Measurements from ENCODE around the gene UGT1A6. TPM values are rescaled to one million over a fixed set of nuclear protein-coding genes. Genes with fewer than 3 reads are reported as not detected.

The UGT1A6 gene
- total and polyA plus RNA-seq, 2 experiments from 2014 or later: not detected

- H3K79me2 ChIP-seq (ENCODE audit: insufficient read depth): no peaks in the 10 kb centered on the region
- in situ Hi-C loops (cut with MboI): no loop called here
These were observed 67.4 kb downstream of the UGT1A6 start, which contains the start of gene UGT1A1 for GRCh38 chr2:233760043-233760442. Gene UGT1A1 (plus strand): TSS chr2:233760270. CDS start chr2:233760288, 18 bp downstream.

DNA sequence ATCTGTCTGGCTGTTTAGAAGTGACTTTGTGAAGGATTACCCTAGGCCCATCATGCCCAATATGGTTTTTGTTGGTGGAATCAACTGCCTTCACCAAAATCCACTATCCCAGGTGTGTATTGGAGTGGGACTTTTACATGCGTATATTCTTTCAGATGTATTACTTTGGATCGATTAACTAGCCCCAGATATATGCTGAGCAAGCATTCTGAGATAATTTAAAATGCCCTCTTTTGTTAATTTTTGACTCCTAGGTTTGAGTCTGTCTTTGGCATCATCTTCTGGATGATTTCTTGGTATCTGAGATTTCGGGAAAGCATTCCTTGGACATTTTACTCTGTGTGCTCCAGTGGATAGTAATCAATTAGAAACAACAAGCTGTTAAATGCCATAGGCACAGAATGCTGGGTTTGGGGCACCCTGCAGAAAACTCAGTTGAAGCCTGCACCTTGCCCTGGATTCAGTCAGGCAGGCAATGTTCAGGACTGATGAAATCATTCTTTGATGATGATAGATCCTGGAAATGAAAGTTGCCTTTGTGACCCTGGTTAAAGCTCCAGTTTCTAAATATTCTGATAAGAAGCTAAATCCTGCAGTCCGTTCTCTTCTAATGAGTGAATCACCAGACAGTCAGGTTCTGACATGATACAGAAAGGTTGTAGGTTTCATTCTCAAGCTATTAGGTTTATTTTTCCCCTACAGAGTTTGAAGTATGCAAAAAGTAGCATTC, 68.5 kb downstream of the UGT1A6 start:
- Histone ChIP-seq H3K9ac (no peak overlapping the region), H3K36me3 (ENCODE audit: low read depth) (no peaks in the 10 kb centered on the region), H2AFZ (no peak overlapping the region), H3K4me3 (no peak overlapping the region), H3K79me2 (ENCODE audit: insufficient read depth) (no peaks in the 10 kb centered on the region), H3K9me2 (ENCODE audit: insufficient read depth) (no peaks in the 10 kb centered on the region), H3K4me1 (ENCODE audit: insufficient read depth) (peaks cover 15% of the 10 kb centered on the region), H3K27me3 (replicated peaks; ENCODE audit: insufficient read depth) (0 out of 2 replicates have a peak, but pooled peaks cover 4% of the 10 kb centered on the region), H4K20me1 (ENCODE audit: insufficient read depth) (no peaks in the 10 kb centered on the region), H3F3A (ENCODE audit: insufficient read depth) (peaks cover 12% of the 10 kb centered on the region; the same call in 1 of the 2 replicates), H3K9me3 (ENCODE audit: low read depth) (no peaks in the 10 kb centered on the region), H3K4me2 (ENCODE audit: unreplicated experiment) (no peak overlapping the region), H3K27ac (no peak overlapping the region)
- TF ChIP-seq EZH2phosphoT487 (IDR thresholded peaks at IDR 0.05; ENCODE audit: insufficient read depth, low read depth) (no peak), EZH2 (IDR thresholded peaks at IDR 0.05; ENCODE audit: insufficient read depth, poor library complexity, severe bottlenecking) (no peak)
- WGBS, 2 experiments (ENCODE audit: low coverage in 1 of 2, low lambda C conversion rate in 2 of 2, missing lambda C conversion rate in 2 of 2): 29 to 35% methylated on average over 4 of the region's 4 CpGs
- DNase-seq: no peak
- in situ Hi-C loops (cut with MboI): no loop called here

More at GRCh38 chr2:233760043-233760442, 67.4 kb downstream of the UGT1A6 start, which contains the start of gene UGT1A1:
- DNase-seq: no peak
- Histone ChIP-seq H3K4me3 (no peak within 1 kb of the TSS), H3F3A (ENCODE audit: insufficient read depth) (peaks cover 12% of the 10 kb centered on the region; the same call in 1 of the 2 replicates), H3K9me3 (ENCODE audit: low read depth) (no peaks in the 10 kb centered on the region), H3K4me2 (ENCODE audit: unreplicated experiment) (no peak within 1 kb of the TSS), H2AFZ (no peak within 1 kb of the TSS), H3K9ac (no peak within 1 kb of the TSS), H3K27me3 (replicated peaks; ENCODE audit: insufficient read depth) (0 out of 2 replicates have a peak, but pooled peaks cover 4% of the 10 kb centered on the region), H3K27ac (no peak within 1 kb of the TSS), H4K20me1 (ENCODE audit: insufficient read depth) (no peaks in the 10 kb centered on the region), H3K9me2 (ENCODE audit: insufficient read depth) (no peaks in the 10 kb centered on the region), H3K36me3 (ENCODE audit: low read depth) (no peaks in the 10 kb centered on the region), H3K4me1 (ENCODE audit: insufficient read depth) (peaks cover 15% of the 10 kb centered on the region)
- WGBS, 2 experiments (ENCODE audit: low coverage in 1 of 2, low lambda C conversion rate in 2 of 2, missing lambda C conversion rate in 2 of 2): 41 to 47% methylated on average over 6 of the region's 6 CpGs
- TF ChIP-seq EZH2phosphoT487 (IDR thresholded peaks at IDR 0.05; ENCODE audit: insufficient read depth, low read depth): no peak
- TF ChIP-seq EZH2 (IDR thresholded peaks at IDR 0.05; ENCODE audit: insufficient read depth, poor library complexity, severe bottlenecking): no peak

- no peaks in the 10 kb centered on the region for H3K36me3 ChIP-seq (ENCODE audit: low read depth)
- no peak for TF ChIP-seq EZH2 (IDR thresholded peaks at IDR 0.05; ENCODE audit: insufficient read depth, poor library complexity, severe bottlenecking)
- no peak for TF ChIP-seq EZH2phosphoT487 (IDR thresholded peaks at IDR 0.05; ENCODE audit: insufficient read depth, low read depth)
- no peak overlapping the region for H3K9ac ChIP-seq
- no peaks in the 10 kb centered on the region for H3K9me2 ChIP-seq (ENCODE audit: insufficient read depth)
- peaks cover 15% of the 10 kb centered on the region for H3K4me1 ChIP-seq (ENCODE audit: insufficient read depth)
- peak overlapping the region; percentile 30 for H3K4me2 ChIP-seq (ENCODE audit: unreplicated experiment)
- no peaks in the 10 kb centered on the region for H3K9me3 ChIP-seq (ENCODE audit: low read depth)
- H2AFZ ChIP-seq: peak overlapping the region; percentile 28; the same call in 1 of the 2 replicates
- in situ Hi-C loops (cut with MboI): no loop called here
- peaks cover 12% of the 10 kb centered on the region; the same call in 1 of the 2 replicates for H3F3A ChIP-seq (ENCODE audit: insufficient read depth)
- H3K27me3 ChIP-seq (replicated peaks; ENCODE audit: insufficient read depth): 0 out of 2 replicates have a peak, but pooled peaks cover 4% of the 10 kb centered on the region
- H3K27ac ChIP-seq: no peak overlapping the region
- no peaks in the 10 kb centered on the region for H3K79me2 ChIP-seq (ENCODE audit: insufficient read depth)
- H3K4me3 ChIP-seq: no peak overlapping the region
- H4K20me1 ChIP-seq (ENCODE audit: insufficient read depth): no peaks in the 10 kb centered on the region
- 23% methylated on average over 7 of the region's 7 CpGs for WGBS, 2 experiments (ENCODE audit: low coverage in 1 of 2, low lambda C conversion rate in 2 of 2, missing lambda C conversion rate in 2 of 2)
- peak; percentile 65 for DNase-seq
These were observed 71.6 kb downstream of the UGT1A6 start for GRCh38 chr2:233764264-233764663.

- Histone ChIP-seq H3K79me2 (ENCODE audit: insufficient read depth) (no peaks in the 10 kb centered on the region), H3K27ac (no peak overlapping the region), H3K9me3 (ENCODE audit: low read depth) (no peaks in the 10 kb centered on the region), H3F3A (ENCODE audit: insufficient read depth) (peaks cover 12% of the 10 kb centered on the region; the same call in 1 of the 2 replicates), H2AFZ (peak overlapping the region; percentile 28; the same call in 1 of the 2 replicates), H3K9ac (no peak overlapping the region), H3K27me3 (replicated peaks; ENCODE audit: insufficient read depth) (0 out of 2 replicates have a peak, but pooled peaks cover 4% of the 10 kb centered on the region), H3K4me2 (ENCODE audit: unreplicated experiment) (peak overlapping the region; percentile 30), H4K20me1 (ENCODE audit: insufficient read depth) (no peaks in the 10 kb centered on the region), H3K4me1 (ENCODE audit: insufficient read depth) (peaks cover 15% of the 10 kb centered on the region), H3K36me3 (ENCODE audit: low read depth) (no peaks in the 10 kb centered on the region), H3K4me3 (no peak overlapping the region), H3K9me2 (ENCODE audit: insufficient read depth) (no peaks in the 10 kb centered on the region)
- in situ Hi-C loops (cut with MboI): no loop called here
- DNase-seq: peak; percentile 6
- WGBS, 2 experiments (ENCODE audit: low coverage in 1 of 2, low lambda C conversion rate in 2 of 2, missing lambda C conversion rate in 2 of 2): 7 to 22% methylated on average over 3 of the region's 3 CpGs
- TF ChIP-seq EZH2 (IDR thresholded peaks at IDR 0.05; ENCODE audit: insufficient read depth, poor library complexity, severe bottlenecking) (no peak), EZH2phosphoT487 (IDR thresholded peaks at IDR 0.05; ENCODE audit: insufficient read depth, low read depth) (no peak)
These were observed 72.1 kb downstream of the UGT1A6 start for GRCh38 chr2:233764761-233765160.

Data from GM23248 (cell line).